Measurements from ENCODE around the gene TUBGCP2.

DNA sequence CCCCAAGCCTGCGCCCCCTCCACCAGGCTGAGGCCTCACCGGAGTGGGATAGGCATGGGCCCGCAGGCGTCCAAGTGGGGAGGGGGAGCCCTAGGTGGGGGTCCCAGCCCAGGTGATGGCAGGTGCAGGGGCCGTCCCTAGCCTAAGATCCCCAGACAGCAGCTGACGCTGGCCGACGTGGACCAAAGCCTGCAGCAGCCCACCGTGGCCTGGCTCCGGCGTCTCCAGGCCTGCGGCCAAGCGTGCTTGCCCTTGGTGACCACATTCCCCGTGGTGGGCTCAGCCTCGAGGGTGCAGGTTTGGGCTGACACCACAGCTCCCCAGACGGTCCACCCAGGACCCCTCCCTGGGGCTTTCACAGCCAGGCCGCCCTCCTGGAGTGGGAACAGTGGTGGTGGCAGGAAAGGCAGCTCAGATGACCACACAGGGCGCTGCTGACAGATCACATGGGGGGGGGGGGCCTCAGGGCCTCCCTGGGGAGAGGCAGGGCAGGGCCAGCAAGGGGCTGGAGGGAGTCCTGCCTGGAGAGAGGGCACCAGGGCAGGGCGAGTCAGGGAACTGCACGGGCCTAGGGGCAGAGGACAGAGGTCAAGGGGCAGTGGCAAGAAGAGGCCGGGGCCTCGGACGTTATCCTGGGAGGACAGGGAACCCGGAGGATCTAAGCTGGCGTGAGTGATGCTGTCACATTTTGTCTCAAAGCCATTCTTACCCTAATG lies 31.2 kb downstream of the TUBGCP2 start:
- TF ChIP-seq, protein P1, sequence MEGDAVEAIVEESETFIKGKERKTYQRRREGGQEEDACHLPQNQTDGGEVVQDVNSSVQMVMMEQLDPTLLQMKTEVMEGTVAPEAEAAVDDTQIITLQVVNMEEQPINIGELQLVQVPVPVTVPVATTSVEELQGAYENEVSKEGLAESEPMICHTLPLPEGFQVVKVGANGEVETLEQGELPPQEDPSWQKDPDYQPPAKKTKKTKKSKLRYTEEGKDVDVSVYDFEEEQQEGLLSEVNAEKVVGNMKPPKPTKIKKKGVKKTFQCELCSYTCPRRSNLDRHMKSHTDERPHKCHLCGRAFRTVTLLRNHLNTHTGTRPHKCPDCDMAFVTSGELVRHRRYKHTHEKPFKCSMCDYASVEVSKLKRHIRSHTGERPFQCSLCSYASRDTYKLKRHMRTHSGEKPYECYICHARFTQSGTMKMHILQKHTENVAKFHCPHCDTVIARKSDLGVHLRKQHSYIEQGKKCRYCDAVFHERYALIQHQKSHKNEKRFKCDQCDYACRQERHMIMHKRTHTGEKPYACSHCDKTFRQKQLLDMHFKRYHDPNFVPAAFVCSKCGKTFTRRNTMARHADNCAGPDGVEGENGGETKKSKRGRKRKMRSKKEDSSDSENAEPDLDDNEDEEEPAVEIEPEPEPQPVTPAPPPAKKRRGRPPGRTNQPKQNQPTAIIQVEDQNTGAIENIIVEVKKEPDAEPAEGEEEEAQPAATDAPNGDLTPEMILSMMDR (optimal IDR thresholded peaks at IDR 0.05 in 1 of 3, IDR thresholded peaks at IDR 0.05 in 1 of 3, conservative IDR thresholded peaks at IDR 0.05 in 1 of 3; ENCODE audit: extremely low read depth in 1 of 3, insufficient read depth in 2 of 3, low read length in 3 of 3): no peak
- no peak for TF ChIP-seq EZH2 (IDR thresholded peaks at IDR 0.05; ENCODE audit: low read length)

Measured in keratinocyte (primary cell).